Osteoblast (primary cell): ENCODE results near the gene HGS. TPM values are rescaled to one million over a fixed set of nuclear protein-coding genes. Genes with fewer than 3 reads are reported as not detected.

Experiments
- DNase-seq: peaks from one replicate; pipeline ENCODE4 v3.0.0; 2011; ENCODE audit warnings: low spot score, mixed read lengths; ENCODE audit not compliant: insufficient read length; ENCODE audit errors: missing footprints
- H2AFZ ChIP-seq: 2 replicates; pipeline ENCODE4 v1.6.0; 2011; ENCODE audit warnings: mild to moderate bottlenecking, low read length
- H3K27ac ChIP-seq: 2 replicates; pipeline ENCODE4 v1.5.1; 2011; ENCODE audit warnings: mild to moderate bottlenecking, low read depth, low read length, moderate library complexity
- H3K27me3 ChIP-seq: 2 replicates; pipeline ENCODE4 v1.6.0; 2012; ENCODE audit warnings: mild to moderate bottlenecking, control low read depth, inconsistent platforms, low read length, moderate library complexity; ENCODE audit not compliant: insufficient read depth
- H3K36me3 ChIP-seq: 2 replicates; pipeline ENCODE4 v1.5.1; 2011; ENCODE audit warnings: mild to moderate bottlenecking, low read length, control low read depth, moderate library complexity; ENCODE audit not compliant: insufficient read depth
- H3K4me1 ChIP-seq: 2 replicates; pipeline ENCODE4 v1.5.1; 2011; ENCODE audit warnings: mild to moderate bottlenecking, low read length, control low read depth, moderate library complexity; ENCODE audit not compliant: insufficient read depth
- H3K4me2 ChIP-seq: 2 replicates; pipeline ENCODE4 v1.6.0; 2011; ENCODE audit warnings: mild to moderate bottlenecking, low read length; ENCODE audit not compliant: insufficient read depth
- H3K4me3 ChIP-seq: fragments of 200-600 bp; sonication (generic); 3 replicates; pipeline ENCODE4 v1.5.1; 2012; ENCODE audit warnings: mild to moderate bottlenecking, low read length, inconsistent platforms; ENCODE audit not compliant: insufficient read depth
- H3K79me2 ChIP-seq: 2 replicates; pipeline ENCODE4 v1.6.0; 2012; ENCODE audit warnings: mild to moderate bottlenecking, low read length, control low read depth, inconsistent platforms; ENCODE audit not compliant: insufficient read depth
- H3K9me3 ChIP-seq: 2 replicates; pipeline ENCODE4 v1.5.1; 2011; ENCODE audit warnings: low read depth, low read length, control low read depth
- H4K20me1 ChIP-seq: 2 replicates; pipeline ENCODE4 v1.6.0; 2012; ENCODE audit warnings: mild to moderate bottlenecking, low read length, control low read depth; ENCODE audit not compliant: insufficient read depth
- CTCF ChIP-seq: IDR thresholded peaks from 2 replicates; pipeline ENCODE4 v1.5.1; 2011; ENCODE audit warnings: mild to moderate bottlenecking, low read depth, low read length, moderate library complexity; ENCODE audit errors: extremely low read depth
- total RNA-seq: library from RNA; depleted of rRNA; stranded (reverse); fragments of >200 nt; gene quantifications from 2 replicates; pipeline ENCODE4 v1.2.3, GENCODE V29; 2012

Gene HGS
- total RNA-seq, 1 donor: 110 TPM

GRCh38 chr17:81727324-81728031 is 43.7 kb downstream of the HGS start:
- H3K27ac ChIP-seq: no peak overlapping the region
- peaks cover 8% of the 10 kb centered on the region for H3K27me3 ChIP-seq
- H3K4me2 ChIP-seq: no peak overlapping the region
- no peaks in the 10 kb centered on the region for H3K9me3 ChIP-seq
- peak; percentile 51 for DNase-seq
- no peaks in the 10 kb centered on the region for H4K20me1 ChIP-seq
- no peaks in the 10 kb centered on the region for H3K79me2 ChIP-seq
- H2AFZ ChIP-seq: no peak overlapping the region
- H3K4me1 ChIP-seq: peaks cover 21% of the 10 kb centered on the region
- H3K36me3 ChIP-seq: no peaks in the 10 kb centered on the region
- H3K4me3 ChIP-seq: no peak overlapping the region
- TF ChIP-seq CTCF: no peak

- H3K36me3 ChIP-seq: no peaks in the 10 kb centered on the region
- H3K79me2 ChIP-seq: no peaks in the 10 kb centered on the region
- no peak overlapping the region for H2AFZ ChIP-seq
- no peaks in the 10 kb centered on the region for H3K27me3 ChIP-seq
- DNase-seq: peak; percentile 99
- H3K4me2 ChIP-seq: no peak overlapping the region
- TF ChIP-seq CTCF: peak; percentile 81
- no peaks in the 10 kb centered on the region for H3K9me3 ChIP-seq
- no peak overlapping the region for H3K4me3 ChIP-seq
- no peak overlapping the region for H3K27ac ChIP-seq
- H3K4me1 ChIP-seq: peaks cover 22% of the 10 kb centered on the region
- H4K20me1 ChIP-seq: no peaks in the 10 kb centered on the region
Observed at GRCh38 chr17:81733507-81734404, 49.9 kb downstream of the HGS start.

GRCh38 chr17:81734405-81735263 is 50.8 kb downstream of the HGS start:
- Histone ChIP-seq H3K4me1 (peaks cover 22% of the 10 kb centered on the region), H3K79me2 (no peaks in the 10 kb centered on the region), H3K36me3 (no peaks in the 10 kb centered on the region), H3K9me3 (no peaks in the 10 kb centered on the region), H3K27ac (peak overlapping the region; percentile 47), H3K27me3 (no peaks in the 10 kb centered on the region), H3K4me3 (no peak overlapping the region), H3K4me2 (peak overlapping the region; percentile 84), H4K20me1 (no peaks in the 10 kb centered on the region), H2AFZ (no peak overlapping the region)
- TF ChIP-seq CTCF: no peak
- peak; percentile 66 for DNase-seq
